Fibroblast of gingiva (primary cell): ENCODE results near the gene TRIO.
"Not testable (repeated sequence)": the region's sequence is repeated elsewhere in the genome, so short reads cannot be mapped to it uniquely, and the experiment has no call there.

Source experiments
- DNase-seq: peaks from one replicate; pipeline ENCODE4 v3.0.0-alpha.2; 2011; ENCODE audit warnings: low read depth

Gene TRIO

GRCh38 chr5:14414656-14415023, 271.5 kb downstream of the TRIO start:
- no peak for DNase-seq

- peak; percentile 67 for DNase-seq
Measured at GRCh38 chr5:14415024-14415697, 272.0 kb downstream of the TRIO start.

GRCh38 chr5:14415698-14416074, 272.5 kb downstream of the TRIO start:
- DNase-seq = no peak

- no peak for DNase-seq
Measured at GRCh38 chr5:14416621-14417275, 273.6 kb downstream of the TRIO start.

- DNase-seq = peak; percentile 66
Measured at GRCh38 chr5:14417276-14417730, 274.2 kb downstream of the TRIO start.

- DNase-seq = no peak
Measured at GRCh38 chr5:14417792-14418765, 274.9 kb downstream of the TRIO start.

- DNase-seq = no peak
Measured at GRCh38 chr5:14419686-14420085, 276.5 kb downstream of the TRIO start.

GRCh38 chr5:14420101-14420811, 277.1 kb downstream of the TRIO start:
- DNase-seq = no peak

GRCh38 chr5:14421851-14422250, 278.7 kb downstream of the TRIO start:
- no peak for DNase-seq

GRCh38 chr5:14424011-14424685, 281.0 kb downstream of the TRIO start:
- no peak for DNase-seq

GRCh38 chr5:14425559-14425958, 282.4 kb downstream of the TRIO start:
- no peak for DNase-seq

GRCh38 chr5:14426521-14426920, 283.4 kb downstream of the TRIO start:
- DNase-seq = no peak

- no peak for DNase-seq
Measured at GRCh38 chr5:14428302-14429081, 285.4 kb downstream of the TRIO start.

GRCh38 chr5:14429101-14430050, 286.2 kb downstream of the TRIO start:
- no peak for DNase-seq

- no peak for DNase-seq
Measured at GRCh38 chr5:14431534-14431933, 288.4 kb downstream of the TRIO start.

- DNase-seq = no peak
Measured at GRCh38 chr5:14432931-14433589, 289.9 kb downstream of the TRIO start.

GRCh38 chr5:14435481-14435880, 292.3 kb downstream of the TRIO start:
- DNase-seq = no peak

GRCh38 chr5:14436122-14436521, 293.0 kb downstream of the TRIO start:
- DNase-seq = not testable (repeated sequence)
